HG02571 (cell line): ENCODE data around the gene AZU1.
"Not testable (repeated sequence)": the region's sequence is repeated elsewhere in the genome, so short reads cannot be mapped to it uniquely, and the experiment has no call there.

ENCODE experiments used
- ATAC-seq: cut with Tn5 transposase; IDR thresholded peaks from one replicate; pipeline ENCODE4 v1.9.1; 2021; ENCODE audit warnings: mild to moderate bottlenecking, moderate library complexity; ENCODE audit not compliant: unreplicated experiment

The AZU1 gene

GRCh38 chr19:869245-870177 is 41.9 kb downstream of the AZU1 start:
- ATAC-seq, result no peak

- no peak for ATAC-seq
These were observed 42.7 kb downstream of the AZU1 start for GRCh38 chr19:870314-870713.

- ATAC-seq, result no peak
These were observed 43.3 kb downstream of the AZU1 start for GRCh38 chr19:870963-871401.

- no peak for ATAC-seq
These were observed 44.0 kb downstream of the AZU1 start for GRCh38 chr19:871446-872265.

GRCh38 chr19:872266-872951 is 44.8 kb downstream of the AZU1 start:
- no peak for ATAC-seq

GRCh38 chr19:873084-873483 is 45.4 kb downstream of the AZU1 start:
- ATAC-seq, result no peak

GRCh38 chr19:873561-874041 is 46.0 kb downstream of the AZU1 start:
- no peak for ATAC-seq

- ATAC-seq, result no peak
These were observed 47.7 kb downstream of the AZU1 start for GRCh38 chr19:875265-875879.

GRCh38 chr19:876089-876488 is 48.5 kb downstream of the AZU1 start:
- no peak for ATAC-seq

- ATAC-seq, result no peak
These were observed 49.2 kb downstream of the AZU1 start for GRCh38 chr19:876780-877314.

- not testable (repeated sequence) for ATAC-seq
These were observed 50.5 kb downstream of the AZU1 start for GRCh38 chr19:877992-878660.

GRCh38 chr19:878751-879561 is 51.3 kb downstream of the AZU1 start:
- ATAC-seq, result not testable (repeated sequence)

GRCh38 chr19:879711-880438 is 52.2 kb downstream of the AZU1 start:
- no peak for ATAC-seq
